DND-41 (cell line): ENCODE results near the gene GPR61.

Experiments used
- CTCF ChIP-seq: IDR thresholded peaks from 2 replicates; pipeline ENCODE4 v1.5.1; 2012; ENCODE audit warnings: borderline replicate concordance, low read length, moderate library complexity, mild to moderate bottlenecking; ENCODE audit not compliant: poor library complexity, severe bottlenecking; ENCODE audit errors: extremely low read depth
- EZH2 ChIP-seq: IDR thresholded peaks from 3 replicates; pipeline ENCODE4 v1.6.1; 2012; ENCODE audit warnings: borderline replicate concordance, low read depth, mild to moderate bottlenecking, moderate library complexity, low read length, inconsistent platforms; ENCODE audit not compliant: severe bottlenecking

GRCh38 chr1:109501644-109502363 lies 37.9 kb upstream of the GPR61 start:
- no peak for TF ChIP-seq CTCF
- no peak for TF ChIP-seq EZH2
